GM12878 (cell line): Measurements from ENCODE around the gene EEF1A2. TPM values are rescaled to one million over a fixed set of nuclear protein-coding genes. Genes with fewer than 3 reads are reported as not detected.

Experiments used
- ASH2L ChIP-seq: fragments of 300-600, 200-600 bp; sonication (generic); IDR thresholded peaks from 2 replicates; pipeline ENCODE4 v1.6.1; 2017; ENCODE audit warnings: low read depth, mild to moderate bottlenecking, borderline replicate concordance
- BRCA1 ChIP-seq: IDR thresholded peaks from 2 replicates; pipeline ENCODE4 v1.6.1; 2011; ENCODE audit warnings: low read depth, low read length, improper control_type of control experiment
- CEBPB ChIP-seq, 2 experiments: fragments of 150-350 bp in 1 of 2; IDR thresholded peaks; 2 replicates each; pipeline ENCODE4 v1.6.1; 2012 to 2014; ENCODE audit warnings: low read depth in 2 of 2, low read length in 2 of 2, borderline replicate concordance in 1 of 2, inconsistent platforms in 1 of 2
- CHD2 ChIP-seq: IDR thresholded peaks from 2 replicates; pipeline ENCODE4 v1.6.1; 2011; ENCODE audit warnings: low read depth, low read length, improper control_type of control experiment, borderline replicate concordance
- EP300 ChIP-seq, 2 experiments: fragments of 150-350 bp in 1 of 2; IDR thresholded peaks; 2 replicates each; pipeline ENCODE4 v1.6.1; 2011 to 2012; ENCODE audit warnings: low read depth in 2 of 2, low read length in 2 of 2, borderline replicate concordance in 1 of 2, improper control_type of control experiment in 1 of 2, inconsistent platforms in 1 of 2; ENCODE audit not compliant: control insufficient read depth in 1 of 2
- IKZF2 ChIP-seq, 2 experiments: fragments of 450-650 bp; IDR thresholded peaks; 2 replicates each; pipeline ENCODE4 v1.6.1; 2017; ENCODE audit warnings: mild to moderate bottlenecking in 2 of 2, moderate library complexity in 2 of 2
- NR2C1 ChIP-seq: fragments of 450-650 bp; IDR thresholded peaks from 2 replicates; pipeline ENCODE4 v1.6.1; 2017; ENCODE audit warnings: antibody characterized with exemption, mild to moderate bottlenecking, moderate library complexity
- POLR2AphosphoS2 ChIP-seq: IDR thresholded peaks from 2 replicates; pipeline ENCODE4 v1.6.1; 2011; ENCODE audit warnings: low read depth, mild to moderate bottlenecking, low read length, improper control_type of control experiment, moderate library complexity
- RAD51 ChIP-seq: fragments of 450-650 bp; IDR thresholded peaks from 2 replicates; pipeline ENCODE4 v1.6.1; 2016; ENCODE audit warnings: moderate library complexity, mild to moderate bottlenecking, inconsistent platforms
- RUNX3 ChIP-seq: IDR thresholded peaks from 2 replicates; pipeline ENCODE4 v1.6.1; 2012; ENCODE audit warnings: low read length, inconsistent platforms
- SIX5 ChIP-seq: IDR thresholded peaks from 2 replicates; pipeline ENCODE4 v1.6.1; 2011; ENCODE audit warnings: mild to moderate bottlenecking, low read depth, low read length, moderate library complexity; ENCODE audit not compliant: severe bottlenecking
- TAF1 ChIP-seq: IDR thresholded peaks from 2 replicates; pipeline ENCODE4 v1.6.1; 2011; ENCODE audit warnings: mild to moderate bottlenecking, low read depth, low read length, borderline replicate concordance
- TCF3 ChIP-seq: IDR thresholded peaks from 2 replicates; pipeline ENCODE4 v1.6.1; 2012; ENCODE audit warnings: low read depth, mild to moderate bottlenecking, low read length, borderline replicate concordance; ENCODE audit not compliant: insufficient read depth
- ZNF687 ChIP-seq: fragments of 450-650 bp; IDR thresholded peaks from 2 replicates; pipeline ENCODE4 v1.6.1; 2017; ENCODE audit warnings: mild to moderate bottlenecking, moderate library complexity
- ZSCAN29 ChIP-seq: fragments of 450-650 bp; IDR thresholded peaks from 2 replicates; pipeline ENCODE4 v1.6.1; 2017; ENCODE audit warnings: mild to moderate bottlenecking, moderate library complexity
- polyA plus RNA-seq, 11 experiments: library from polyadenylated mRNA; depleted of rRNA in 4 of 11; unstranded in 6 of 11; stranded (reverse) in 5 of 11; fragments of >200 nt; fragmentation: Nextera tagmentation in 4 of 11; fragmentation: Illumina TruSeq in 1 of 11; extraction: Ambion mirVana in 4 of 11; extraction: Trizol in 1 of 11; gene quantifications; 1 replicate in 1 of 11; 2 replicates in 10 of 11; pipeline versions ENCODE4 v1.2.1 to v1.2.3, GENCODE V29; 2011 to 2016; ENCODE audit warnings: inconsistent platforms in 2 of 11, missing spikeins in 2 of 11, low read depth in 1 of 11
- total RNA-seq, 4 experiments: library from RNA; depleted of rRNA in 3 of 4; stranded (reverse); fragments of >200 nt in 3 of 4; fragmentation: Illumina TruSeq in 1 of 4; extraction: Trizol in 1 of 4; gene quantifications; 2 replicates each; pipeline versions ENCODE4 v1.2.1 to v1.2.3, GENCODE V29; 2013 to 2021
- TF ChIP-seq, protein P1 (sequence below): fragments of 450-650 bp; IDR thresholded peaks from 2 replicates; pipeline ENCODE4 v1.6.1; 2018; ENCODE audit warnings: mild to moderate bottlenecking, low read depth, moderate library complexity; ENCODE audit not compliant: partially characterized antibody
- TF ChIP-seq, protein P2 (sequence below): fragments of 450-650 bp; IDR thresholded peaks from 2 replicates; pipeline ENCODE4 v1.6.1; 2017; ENCODE audit warnings: low read depth, mild to moderate bottlenecking, moderate library complexity
- TF ChIP-seq, protein P3 (sequence below): fragments of 450-650 bp; IDR thresholded peaks from 2 replicates; pipeline ENCODE4 v1.6.1; 2016; ENCODE audit warnings: mild to moderate bottlenecking
- TF ChIP-seq, protein P4 (sequence below): fragments of 450-650 bp; IDR thresholded peaks from 2 replicates; pipeline ENCODE4 v1.6.1; 2016; ENCODE audit warnings: mild to moderate bottlenecking

EEF1A2 gene
- total and polyA plus RNA-seq, 10 of the 15 experiments (the other 5 are each of a cell fraction or from before 2014, with no cell fraction given), result 0.56 TPM; not detected in 9

DNA sequence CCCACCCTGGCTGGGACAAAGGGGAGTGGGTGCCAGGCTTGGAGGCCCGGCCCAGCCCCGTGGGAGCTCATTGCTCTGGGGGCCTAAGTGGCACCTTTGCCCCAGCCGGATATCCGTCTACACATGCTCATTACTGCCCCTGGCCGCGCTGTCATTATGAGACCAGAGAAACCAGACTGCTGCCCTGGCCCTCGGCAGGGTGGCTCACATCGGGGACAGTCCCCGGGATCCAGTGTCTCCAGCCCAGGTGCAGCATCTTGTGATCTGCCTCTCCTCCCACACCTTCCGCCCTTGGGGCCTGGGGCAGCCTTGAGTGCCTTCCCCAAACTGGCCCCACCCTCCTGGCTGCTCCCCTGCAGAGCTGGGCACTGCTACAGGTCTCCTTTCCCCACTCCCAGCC is 43.8 kb upstream of the EEF1A2 start (continued):
- no peak for TF ChIP-seq ZNF687
- TF ChIP-seq IKZF2 (IDR thresholded peaks at IDR 0.05), result peak in 1 of 2 experiments; percentile 59; a peak in 1 of 4 replicates
- peak; percentile 33 for TF ChIP-seq RUNX3
- TF ChIP-seq CEBPB (IDR thresholded peaks at IDR 0.05; ENCODE audit: borderline replicate concordance in 1 of 2, low read depth in 2 of 2, low read length in 2 of 2), result no peak
- TF ChIP-seq, protein P1, sequence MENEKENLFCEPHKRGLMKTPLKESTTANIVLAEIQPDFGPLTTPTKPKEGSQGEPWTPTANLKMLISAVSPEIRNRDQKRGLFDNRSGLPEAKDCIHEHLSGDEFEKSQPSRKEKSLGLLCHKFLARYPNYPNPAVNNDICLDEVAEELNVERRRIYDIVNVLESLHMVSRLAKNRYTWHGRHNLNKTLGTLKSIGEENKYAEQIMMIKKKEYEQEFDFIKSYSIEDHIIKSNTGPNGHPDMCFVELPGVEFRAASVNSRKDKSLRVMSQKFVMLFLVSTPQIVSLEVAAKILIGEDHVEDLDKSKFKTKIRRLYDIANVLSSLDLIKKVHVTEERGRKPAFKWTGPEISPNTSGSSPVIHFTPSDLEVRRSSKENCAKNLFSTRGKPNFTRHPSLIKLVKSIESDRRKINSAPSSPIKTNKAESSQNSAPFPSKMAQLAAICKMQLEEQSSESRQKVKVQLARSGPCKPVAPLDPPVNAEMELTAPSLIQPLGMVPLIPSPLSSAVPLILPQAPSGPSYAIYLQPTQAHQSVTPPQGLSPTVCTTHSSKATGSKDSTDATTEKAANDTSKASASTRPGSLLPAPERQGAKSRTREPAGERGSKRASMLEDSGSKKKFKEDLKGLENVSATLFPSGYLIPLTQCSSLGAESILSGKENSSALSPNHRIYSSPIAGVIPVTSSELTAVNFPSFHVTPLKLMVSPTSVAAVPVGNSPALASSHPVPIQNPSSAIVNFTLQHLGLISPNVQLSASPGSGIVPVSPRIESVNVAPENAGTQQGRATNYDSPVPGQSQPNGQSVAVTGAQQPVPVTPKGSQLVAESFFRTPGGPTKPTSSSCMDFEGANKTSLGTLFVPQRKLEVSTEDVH, result no peak
- TF ChIP-seq, protein P2, sequence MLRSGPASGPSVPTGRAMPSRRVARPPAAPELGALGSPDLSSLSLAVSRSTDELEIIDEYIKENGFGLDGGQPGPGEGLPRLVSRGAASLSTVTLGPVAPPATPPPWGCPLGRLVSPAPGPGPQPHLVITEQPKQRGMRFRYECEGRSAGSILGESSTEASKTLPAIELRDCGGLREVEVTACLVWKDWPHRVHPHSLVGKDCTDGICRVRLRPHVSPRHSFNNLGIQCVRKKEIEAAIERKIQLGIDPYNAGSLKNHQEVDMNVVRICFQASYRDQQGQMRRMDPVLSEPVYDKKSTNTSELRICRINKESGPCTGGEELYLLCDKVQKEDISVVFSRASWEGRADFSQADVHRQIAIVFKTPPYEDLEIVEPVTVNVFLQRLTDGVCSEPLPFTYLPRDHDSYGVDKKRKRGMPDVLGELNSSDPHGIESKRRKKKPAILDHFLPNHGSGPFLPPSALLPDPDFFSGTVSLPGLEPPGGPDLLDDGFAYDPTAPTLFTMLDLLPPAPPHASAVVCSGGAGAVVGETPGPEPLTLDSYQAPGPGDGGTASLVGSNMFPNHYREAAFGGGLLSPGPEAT, result no peak
- 0 out of 2 replicates have a peak, but pooled peaks have one; percentile 55 for TF ChIP-seq ZSCAN29
- TF ChIP-seq TAF1, result no peak
- TF ChIP-seq RAD51, result no peak
- TF ChIP-seq POLR2AphosphoS2, result no peak
- 0 out of 2 replicates have a peak, but pooled peaks have one; percentile 48 for TF ChIP-seq ASH2L
- TF ChIP-seq NR2C1, result no peak
- TF ChIP-seq BRCA1, result no peak
- TF ChIP-seq EP300 (IDR thresholded peaks at IDR 0.05; ENCODE audit: borderline replicate concordance in 1 of 2, control insufficient read depth in 1 of 2, low read depth in 2 of 2, low read length in 2 of 2), result 0 out of 4 replicates have a peak, but pooled peaks of 1 of the 2 experiments have one; percentile 18
- no peak for TF ChIP-seq SIX5
- TF ChIP-seq, protein P3, sequence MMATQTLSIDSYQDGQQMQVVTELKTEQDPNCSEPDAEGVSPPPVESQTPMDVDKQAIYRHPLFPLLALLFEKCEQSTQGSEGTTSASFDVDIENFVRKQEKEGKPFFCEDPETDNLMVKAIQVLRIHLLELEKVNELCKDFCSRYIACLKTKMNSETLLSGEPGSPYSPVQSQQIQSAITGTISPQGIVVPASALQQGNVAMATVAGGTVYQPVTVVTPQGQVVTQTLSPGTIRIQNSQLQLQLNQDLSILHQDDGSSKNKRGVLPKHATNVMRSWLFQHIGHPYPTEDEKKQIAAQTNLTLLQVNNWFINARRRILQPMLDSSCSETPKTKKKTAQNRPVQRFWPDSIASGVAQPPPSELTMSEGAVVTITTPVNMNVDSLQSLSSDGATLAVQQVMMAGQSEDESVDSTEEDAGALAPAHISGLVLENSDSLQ, result 0 out of 2 replicates have a peak, but pooled peaks have one; percentile 20
- TF ChIP-seq, protein P4, sequence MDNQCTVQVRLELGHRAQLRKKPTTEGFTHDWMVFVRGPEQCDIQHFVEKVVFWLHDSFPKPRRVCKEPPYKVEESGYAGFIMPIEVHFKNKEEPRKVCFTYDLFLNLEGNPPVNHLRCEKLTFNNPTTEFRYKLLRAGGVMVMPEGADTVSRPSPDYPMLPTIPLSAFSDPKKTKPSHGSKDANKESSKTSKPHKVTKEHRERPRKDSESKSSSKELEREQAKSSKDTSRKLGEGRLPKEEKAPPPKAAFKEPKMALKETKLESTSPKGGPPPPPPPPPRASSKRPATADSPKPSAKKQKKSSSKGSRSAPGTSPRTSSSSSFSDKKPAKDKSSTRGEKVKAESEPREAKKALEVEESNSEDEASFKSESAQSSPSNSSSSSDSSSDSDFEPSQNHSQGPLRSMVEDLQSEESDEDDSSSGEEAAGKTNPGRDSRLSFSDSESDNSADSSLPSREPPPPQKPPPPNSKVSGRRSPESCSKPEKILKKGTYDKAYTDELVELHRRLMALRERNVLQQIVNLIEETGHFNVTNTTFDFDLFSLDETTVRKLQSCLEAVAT, result 0 out of 2 replicates have a peak, but pooled peaks have one; percentile 28
- peak; percentile 85 for TF ChIP-seq TCF3
- TF ChIP-seq CHD2, result 0 out of 2 replicates have a peak, but pooled peaks have one; percentile 19
